ENCODE results near the gene DGKH. TPM values are rescaled to one million over a fixed set of nuclear protein-coding genes. Genes with fewer than 3 reads are reported as not detected.

Gene DGKH
- total RNA-seq, 1 experiment from 2014 or later = 9.2 TPM

DNA sequence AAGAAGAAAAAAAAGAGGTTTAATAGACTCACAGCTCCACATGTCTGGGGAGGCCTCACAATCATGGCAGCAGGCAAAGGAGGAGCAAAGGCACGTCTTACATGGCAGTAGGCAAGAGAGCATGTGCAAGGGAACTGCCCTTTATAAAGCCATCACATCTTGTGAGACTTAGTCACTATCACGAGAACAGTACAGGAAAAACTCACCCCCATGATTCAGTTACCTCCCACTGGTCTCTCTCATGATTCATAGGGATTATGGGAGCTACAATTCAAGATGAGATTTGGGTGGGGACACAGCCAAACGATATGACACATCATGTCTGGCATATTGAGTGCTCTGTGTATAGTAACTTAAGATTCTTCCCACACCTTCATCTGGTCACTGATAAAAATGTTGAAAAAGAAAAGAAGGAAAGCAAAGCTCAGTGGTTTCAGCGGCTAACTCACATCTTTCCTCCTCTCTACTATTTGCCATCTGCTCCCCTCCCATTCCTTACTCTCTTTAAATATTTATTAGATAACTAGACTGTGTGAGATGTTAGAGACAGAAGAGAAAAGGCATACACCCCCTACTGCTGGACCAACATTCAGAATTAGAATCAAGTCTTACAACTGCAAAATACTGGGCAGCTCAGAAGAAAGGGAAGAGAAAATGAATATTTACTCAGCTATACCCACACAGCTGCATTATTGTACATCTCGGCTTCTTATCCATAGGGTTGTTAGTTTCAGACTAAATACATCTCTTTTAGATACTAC is 163.4 kb downstream of the DGKH start:
- TF ChIP-seq, protein P1, sequence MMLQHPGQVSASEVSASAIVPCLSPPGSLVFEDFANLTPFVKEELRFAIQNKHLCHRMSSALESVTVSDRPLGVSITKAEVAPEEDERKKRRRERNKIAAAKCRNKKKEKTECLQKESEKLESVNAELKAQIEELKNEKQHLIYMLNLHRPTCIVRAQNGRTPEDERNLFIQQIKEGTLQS (IDR thresholded peaks at IDR 0.05) = no peak
- TF ChIP-seq, protein P2, sequence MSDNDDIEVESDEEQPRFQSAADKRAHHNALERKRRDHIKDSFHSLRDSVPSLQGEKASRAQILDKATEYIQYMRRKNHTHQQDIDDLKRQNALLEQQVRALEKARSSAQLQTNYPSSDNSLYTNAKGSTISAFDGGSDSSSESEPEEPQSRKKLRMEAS (IDR thresholded peaks at IDR 0.05) = no peak
- TF ChIP-seq CEBPB (IDR thresholded peaks at IDR 0.05; ENCODE audit: low read depth) (no peak), TCF7L2 (IDR thresholded peaks at IDR 0.05; ENCODE audit: borderline replicate concordance, extremely low read depth, insufficient read depth, insufficient read length) (no peak), SP1 (IDR thresholded peaks at IDR 0.05; ENCODE audit: low read depth) (no peak), SRF (IDR thresholded peaks at IDR 0.05; ENCODE audit: low read depth) (no peak), CBX3 (IDR thresholded peaks at IDR 0.05; ENCODE audit: low read depth) (no peak)
- TF ChIP-seq, protein P3, sequence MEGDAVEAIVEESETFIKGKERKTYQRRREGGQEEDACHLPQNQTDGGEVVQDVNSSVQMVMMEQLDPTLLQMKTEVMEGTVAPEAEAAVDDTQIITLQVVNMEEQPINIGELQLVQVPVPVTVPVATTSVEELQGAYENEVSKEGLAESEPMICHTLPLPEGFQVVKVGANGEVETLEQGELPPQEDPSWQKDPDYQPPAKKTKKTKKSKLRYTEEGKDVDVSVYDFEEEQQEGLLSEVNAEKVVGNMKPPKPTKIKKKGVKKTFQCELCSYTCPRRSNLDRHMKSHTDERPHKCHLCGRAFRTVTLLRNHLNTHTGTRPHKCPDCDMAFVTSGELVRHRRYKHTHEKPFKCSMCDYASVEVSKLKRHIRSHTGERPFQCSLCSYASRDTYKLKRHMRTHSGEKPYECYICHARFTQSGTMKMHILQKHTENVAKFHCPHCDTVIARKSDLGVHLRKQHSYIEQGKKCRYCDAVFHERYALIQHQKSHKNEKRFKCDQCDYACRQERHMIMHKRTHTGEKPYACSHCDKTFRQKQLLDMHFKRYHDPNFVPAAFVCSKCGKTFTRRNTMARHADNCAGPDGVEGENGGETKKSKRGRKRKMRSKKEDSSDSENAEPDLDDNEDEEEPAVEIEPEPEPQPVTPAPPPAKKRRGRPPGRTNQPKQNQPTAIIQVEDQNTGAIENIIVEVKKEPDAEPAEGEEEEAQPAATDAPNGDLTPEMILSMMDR (IDR thresholded peaks at IDR 0.05 in 2 of 3, conservative IDR thresholded peaks at IDR 0.05 in 1 of 3; ENCODE audit: borderline replicate concordance in 1 of 3, insufficient read depth in 1 of 3, low read depth in 2 of 3, low read length in 2 of 3) = no peak
- ATAC-seq (no peak), DNase-seq (ENCODE audit: low read depth, low spot score) (no peak)
- ChIA-PET CTCF (no interaction called here), RAD21 (ENCODE audit: low non-redundant PET in 1 of 2, low total read pairs in 2 of 2, uncharacterized antibody in 2 of 2, unreplicated experiment in 2 of 2) (no interaction called here), POLR2A (no interaction called here)
- Histone ChIP-seq H4K20me1 (ENCODE audit: insufficient read depth) (no peaks in the 10 kb centered on the region), H3K36me3 (ENCODE audit: control insufficient read depth in 1 of 2, insufficient read depth in 2 of 2, low read length in 2 of 2) (0 out of 4 replicates have a peak, but pooled peaks cover 0 to 4% of the 10 kb centered on the region in 2 experiments), H3K9ac (ENCODE audit: low read length) (no peak overlapping the region), H3K4me1 (ENCODE audit: control insufficient read depth in 1 of 2, insufficient read depth in 2 of 2, low read length in 2 of 2) (peaks cover 0 to 9% of the 10 kb centered on the region in 2 experiments; a peak in 3 of 4 replicates), H3K27ac (ENCODE audit: low read depth, low read length) (no peak overlapping the region), H3K79me2 (ENCODE audit: insufficient read depth, low read length) (no peaks in the 10 kb centered on the region), H3K4me2 (ENCODE audit: low read length) (no peak overlapping the region), H3K27me3 (ENCODE audit: insufficient read depth, low read length) (no peaks in the 10 kb centered on the region), H3K9me2 (ENCODE audit: insufficient read depth) (no peaks in the 10 kb centered on the region), H2AFZ (ENCODE audit: low read depth, low read length, poor library complexity, severe bottlenecking) (no peak overlapping the region), H3K9me3 (ENCODE audit: control insufficient read depth in 1 of 2, insufficient read depth in 1 of 2, low read depth in 1 of 2, low read length in 2 of 2) (no peaks in the 10 kb centered on the region), H3K4me3 (replicated peaks in 1 of 2; ENCODE audit: low read depth in 1 of 2, low read length in 2 of 2) (no peak overlapping the region)
- intact Hi-C loops (cut with micrococcal nuclease) = no loop called here
- no TSS peak for BruUV-seq (replicated peaks)

All from HCT116 (cell line).